HG02759 (cell line): Measurements from ENCODE around the gene KRT1.

Experiments used
- ATAC-seq: cut with Tn5 transposase; IDR thresholded peaks from one replicate; pipeline ENCODE4 v1.9.1; 2021; ENCODE audit warnings: mild to moderate bottlenecking, moderate library complexity; ENCODE audit not compliant: unreplicated experiment

The KRT1 gene

DNA sequence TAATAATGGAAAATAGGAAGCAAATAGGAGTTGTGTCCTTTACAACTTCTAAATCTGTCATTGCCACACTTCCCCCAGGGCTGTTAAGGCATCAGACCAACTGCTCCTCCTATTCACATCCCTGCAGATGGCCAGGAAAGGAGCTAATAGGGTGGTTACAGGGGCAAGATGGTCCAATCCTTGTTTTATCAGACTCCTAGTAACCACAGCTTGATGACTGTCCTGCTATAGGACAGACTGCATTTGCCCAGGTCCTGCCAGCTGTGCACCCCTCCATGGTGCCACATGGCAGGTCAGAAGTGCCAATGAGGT is 17.3 kb downstream of the KRT1 start:
- no peak for ATAC-seq

DNA sequence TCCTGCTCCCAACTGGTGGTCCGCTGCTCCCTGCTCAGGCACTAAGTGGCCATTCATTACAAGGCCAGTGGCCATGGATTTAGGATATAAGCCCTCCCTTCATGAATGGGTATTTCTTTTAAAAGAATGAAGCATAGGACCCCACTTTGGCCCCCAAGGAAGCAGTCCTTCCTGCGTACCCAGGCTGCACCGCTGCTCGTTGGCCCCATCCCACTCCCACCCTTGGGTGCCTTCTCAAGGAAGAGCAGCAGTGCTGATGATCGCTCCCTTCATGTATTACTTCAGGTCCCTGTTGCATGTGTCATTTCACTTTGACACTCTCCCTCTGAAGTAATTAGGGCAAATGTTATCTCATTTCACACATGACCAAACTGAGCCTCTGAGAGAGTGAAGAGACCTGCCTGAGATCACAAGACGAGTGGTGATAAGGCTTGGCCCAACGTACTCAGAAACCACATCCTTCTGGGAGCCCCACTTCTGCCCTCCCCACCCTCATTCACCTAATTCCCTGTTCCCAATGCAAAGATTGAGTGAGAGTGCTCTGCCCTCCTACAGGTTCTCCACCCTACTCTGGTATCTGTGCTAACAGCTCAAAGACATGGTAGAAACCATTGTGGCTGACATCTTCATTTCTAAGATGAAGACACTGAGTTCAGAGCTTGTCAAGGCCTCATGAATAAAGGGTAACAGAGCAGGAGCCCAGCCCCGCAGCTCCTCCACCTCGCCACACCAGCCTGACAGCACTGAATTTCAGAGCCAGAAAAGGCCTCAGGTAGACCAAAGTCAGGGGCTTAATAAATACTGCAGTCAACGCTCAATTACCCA is 17.9 kb downstream of the KRT1 start:
- no peak for ATAC-seq

DNA sequence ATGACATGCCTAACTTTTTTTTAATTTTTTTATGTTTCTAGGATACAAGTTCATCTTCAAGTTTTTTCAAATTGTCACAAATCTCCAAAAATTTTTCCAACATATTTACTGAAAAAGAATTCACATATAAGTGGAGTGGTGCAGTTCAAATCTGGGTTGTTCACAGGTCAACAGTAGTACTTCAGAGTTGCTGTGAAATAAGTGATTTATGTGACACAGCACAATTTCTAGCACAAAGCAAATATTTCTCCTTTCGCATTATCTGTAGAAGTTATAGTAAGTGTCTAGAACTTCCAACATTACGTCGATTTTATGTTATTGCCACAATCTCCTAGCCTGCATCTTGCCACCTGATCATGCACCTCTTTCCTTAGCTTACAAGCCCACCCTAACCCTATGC is 18.5 kb downstream of the KRT1 start:
- ATAC-seq: no peak

DNA sequence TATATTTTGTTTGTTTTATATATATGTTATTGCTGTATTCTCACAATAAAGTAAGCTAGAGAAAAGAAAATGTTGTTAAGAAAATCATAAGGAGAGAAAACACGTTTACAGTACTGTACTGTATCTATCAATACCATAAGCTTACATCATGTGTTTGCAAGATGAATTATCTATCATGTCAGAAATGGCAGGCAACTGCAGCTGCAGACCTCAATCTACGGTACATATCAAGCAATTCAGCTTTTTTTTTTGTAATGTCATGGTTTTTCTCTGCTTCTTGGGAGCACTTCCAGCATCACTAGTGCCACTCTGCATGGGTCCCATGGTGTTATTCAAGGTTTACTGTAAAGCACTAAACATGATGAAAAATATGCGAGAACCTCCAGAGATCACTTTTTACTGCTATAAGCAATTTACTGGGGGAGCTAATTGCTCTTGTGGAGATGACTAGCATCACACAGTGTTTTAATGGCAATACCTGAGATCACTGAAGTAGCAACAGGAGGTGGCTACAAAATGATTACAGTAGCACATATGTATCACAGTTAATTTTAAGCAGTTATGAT is 19.2 kb downstream of the KRT1 start:
- ATAC-seq: no peak

DNA sequence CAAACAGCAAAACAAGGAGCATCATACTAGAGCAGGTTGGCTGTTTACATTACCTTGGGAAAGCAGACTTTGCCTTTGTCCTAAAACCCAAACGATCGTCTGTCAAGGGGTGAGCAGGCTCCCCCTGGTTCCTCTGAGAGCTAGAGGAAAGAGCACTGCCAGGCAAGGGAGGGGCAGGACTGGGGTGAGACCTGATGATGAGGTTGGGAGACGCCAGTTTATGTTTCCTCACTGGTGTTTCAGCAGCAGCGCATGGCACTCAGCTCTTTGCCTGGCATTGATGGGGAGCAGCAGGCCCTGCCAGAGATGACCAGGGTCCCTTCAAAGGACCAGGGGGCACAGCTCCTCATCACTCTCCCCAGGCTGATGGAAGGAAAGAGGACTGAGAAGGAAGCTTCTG is 20.3 kb downstream of the KRT1 start:
- no peak for ATAC-seq

DNA sequence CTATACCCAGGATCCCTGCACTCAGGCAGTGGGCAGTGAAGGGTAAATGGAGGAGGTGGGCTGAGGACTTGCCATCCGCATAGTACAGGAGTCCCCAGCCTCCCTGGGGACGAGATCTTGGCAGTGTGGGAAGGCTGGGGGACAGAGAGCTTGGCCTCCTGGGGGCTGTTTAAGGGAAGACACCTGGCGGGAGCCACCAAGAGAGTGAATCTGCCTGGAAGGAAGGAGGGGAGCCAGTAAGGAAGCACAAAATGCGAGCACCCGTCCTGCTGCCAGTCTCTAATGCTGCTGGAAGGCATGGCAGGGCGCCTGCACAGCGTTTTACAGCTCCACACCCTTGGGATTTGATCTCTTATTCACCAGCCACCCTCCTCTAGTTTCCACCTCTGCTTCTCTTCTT is 20.8 kb downstream of the KRT1 start:
- ATAC-seq: no peak

DNA sequence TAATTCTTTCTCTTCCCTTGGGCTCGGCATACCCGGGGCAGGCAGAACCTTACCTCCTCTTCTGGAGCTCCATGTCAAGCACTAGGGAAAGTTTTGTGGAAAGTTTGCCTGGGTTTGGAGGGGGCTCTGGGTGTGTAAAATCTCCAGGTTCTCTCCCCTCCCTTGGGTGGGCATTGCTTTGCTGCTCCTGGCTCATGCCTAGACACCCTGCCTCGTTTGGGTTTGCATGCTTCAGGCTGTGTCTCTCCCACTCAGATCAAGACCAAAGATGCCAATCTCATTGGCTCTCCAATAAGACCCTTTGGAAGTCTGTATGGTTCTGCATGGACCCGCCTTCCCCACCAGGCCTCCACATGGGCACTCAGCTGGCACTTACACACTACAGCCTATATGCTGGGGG is 22.0 kb downstream of the KRT1 start:
- no peak for ATAC-seq

DNA sequence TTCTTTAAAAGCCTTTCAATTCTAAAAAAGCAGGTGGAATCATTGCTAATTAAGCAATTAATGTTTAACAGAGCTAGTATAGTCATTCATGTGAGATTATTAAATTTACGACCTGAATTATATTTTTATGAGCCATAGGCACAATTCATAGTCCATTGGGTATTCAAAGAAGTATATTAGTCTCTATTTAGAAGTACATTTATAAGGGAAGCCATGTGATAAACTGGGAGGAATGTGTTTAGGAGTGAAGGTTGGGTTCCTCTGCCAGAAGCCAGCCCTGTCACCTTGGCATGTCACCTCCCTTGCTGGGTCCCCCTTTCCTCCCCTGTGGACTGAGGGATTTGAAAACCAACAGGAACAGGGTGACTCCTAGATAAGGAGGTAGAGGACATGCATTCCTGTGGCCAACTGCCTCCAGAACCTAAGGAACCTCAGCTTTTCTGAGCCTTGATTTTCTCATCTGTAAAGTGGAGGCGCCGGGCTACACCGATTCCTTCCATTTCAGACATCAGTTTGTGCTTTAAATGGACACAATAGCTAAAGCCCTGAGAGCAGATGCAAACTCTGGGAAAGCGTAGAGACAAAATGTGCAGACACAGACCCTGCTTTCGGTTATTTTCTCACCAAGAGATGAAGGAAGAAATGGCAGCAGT is 22.8 kb downstream of the KRT1 start:
- ATAC-seq: no peak

DNA sequence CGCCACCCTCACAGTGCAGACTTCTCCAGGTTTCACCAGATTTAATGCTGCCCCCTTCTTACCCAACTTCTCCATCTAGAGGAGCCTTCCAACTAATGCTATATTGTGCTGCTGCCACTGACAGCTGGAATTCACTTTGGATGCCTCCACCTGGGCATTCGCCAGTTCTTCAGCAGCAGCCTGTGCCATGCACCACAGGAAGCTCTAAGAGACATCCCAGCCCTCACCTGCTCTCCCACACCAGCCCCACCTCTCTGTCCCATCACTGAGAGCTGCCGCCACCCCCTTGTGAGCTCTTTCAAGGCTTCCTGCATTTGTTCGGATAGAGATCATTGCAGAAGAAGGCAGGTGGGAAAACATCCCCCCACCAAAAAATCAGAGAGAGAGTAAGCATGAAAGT is 23.6 kb downstream of the KRT1 start:
- no peak for ATAC-seq

DNA sequence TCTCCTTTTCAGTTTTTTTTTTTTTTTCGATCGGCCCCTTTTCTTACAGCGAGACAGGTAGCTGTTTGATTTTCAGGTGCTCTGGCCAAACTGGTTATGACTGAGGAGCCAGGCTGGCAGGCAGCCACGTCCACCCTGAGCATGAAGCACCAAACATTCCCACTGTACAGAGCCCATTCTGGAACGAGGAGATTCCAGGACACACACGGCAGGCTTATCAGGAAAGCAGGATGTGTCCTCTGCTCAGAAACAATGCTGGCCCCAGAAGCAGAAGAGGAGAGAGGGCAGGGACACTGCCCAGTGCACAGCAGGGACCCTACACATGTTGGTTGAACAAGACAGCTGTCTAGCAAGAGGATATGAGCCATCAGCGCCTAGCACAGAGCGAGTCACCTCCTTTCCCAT is 24.5 kb downstream of the KRT1 start:
- no peak for ATAC-seq

DNA sequence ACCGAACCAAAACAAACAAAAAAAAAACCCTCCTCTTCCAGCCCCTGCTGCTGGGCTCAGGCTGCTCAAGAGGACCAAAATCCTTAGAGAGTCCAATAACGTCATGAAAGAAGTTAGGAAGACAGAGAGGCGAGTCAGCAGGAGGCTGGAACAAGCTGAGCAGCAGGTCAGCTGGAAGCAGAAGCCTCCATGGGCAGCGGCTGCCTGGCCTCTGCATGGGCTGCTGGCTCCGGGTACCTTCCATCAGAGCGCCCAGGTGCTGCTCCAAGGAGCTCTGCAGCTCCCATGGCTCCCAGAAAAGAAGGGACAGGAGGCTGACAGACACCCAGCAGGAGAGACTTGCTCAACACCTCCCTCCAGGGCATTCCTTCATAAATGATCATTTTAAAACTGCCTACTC is 25.0 kb downstream of the KRT1 start:
- ATAC-seq: no peak

DNA sequence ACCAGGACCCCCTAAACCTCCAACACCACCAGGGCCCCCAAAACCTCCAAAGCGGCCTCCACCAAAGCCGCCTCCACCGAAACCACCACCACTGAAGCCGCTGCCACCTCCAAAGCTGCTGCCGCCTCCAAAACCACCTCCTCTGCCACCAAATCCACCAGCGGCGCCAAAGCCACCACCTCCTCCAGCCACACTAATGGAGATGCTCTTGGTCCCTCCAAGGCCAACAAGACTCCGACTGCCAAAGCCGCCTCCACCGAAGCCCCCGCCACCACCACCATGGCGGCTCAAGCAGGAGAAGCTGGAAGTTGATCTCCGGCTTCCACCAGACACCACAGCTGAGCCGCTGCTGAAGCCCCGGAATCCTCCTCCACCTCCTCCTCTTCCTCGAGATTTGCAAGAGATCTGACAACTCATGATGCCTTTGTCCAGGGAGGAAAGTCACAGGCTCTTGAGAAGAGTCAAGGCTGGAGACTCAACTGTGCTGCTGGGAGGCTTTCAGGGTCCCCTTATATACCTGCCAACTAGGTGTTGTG is 28.4 kb downstream of the KRT1 start, which contains the start of gene KRT2:
KRT2 (minus strand) TSS at position 486 of the 536 bp plus-strand sequence; CDS start at position 417, 69 bp downstream.
- ATAC-seq: no peak

DNA sequence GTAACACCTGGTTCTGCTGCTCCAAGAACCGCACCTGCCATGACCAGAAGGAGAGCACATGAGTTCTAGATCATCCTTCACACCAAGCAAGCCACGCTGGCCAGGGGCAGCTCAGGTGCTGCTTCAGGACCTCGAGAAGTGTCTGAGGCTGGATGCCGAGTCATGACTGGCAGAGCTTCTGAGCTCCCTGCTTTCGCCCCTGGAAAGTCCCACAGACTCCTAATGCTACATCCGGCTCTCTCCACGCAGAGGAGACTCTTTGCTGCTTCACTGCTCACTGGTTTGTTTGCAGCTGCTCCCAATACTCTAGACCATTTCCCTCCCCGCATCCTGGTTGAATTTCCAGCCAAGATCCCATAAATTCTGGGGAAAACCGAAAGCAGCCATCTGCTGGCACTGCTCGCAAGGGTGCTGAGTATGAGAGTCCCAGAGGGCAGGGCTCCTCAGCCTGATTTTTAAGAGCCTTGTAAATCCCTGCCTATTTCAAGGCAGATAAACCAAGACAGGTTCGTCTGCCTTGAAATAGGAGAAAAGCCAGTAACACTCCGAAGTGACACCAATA is 29.6 kb downstream of the KRT1 start:
- no peak for ATAC-seq

DNA sequence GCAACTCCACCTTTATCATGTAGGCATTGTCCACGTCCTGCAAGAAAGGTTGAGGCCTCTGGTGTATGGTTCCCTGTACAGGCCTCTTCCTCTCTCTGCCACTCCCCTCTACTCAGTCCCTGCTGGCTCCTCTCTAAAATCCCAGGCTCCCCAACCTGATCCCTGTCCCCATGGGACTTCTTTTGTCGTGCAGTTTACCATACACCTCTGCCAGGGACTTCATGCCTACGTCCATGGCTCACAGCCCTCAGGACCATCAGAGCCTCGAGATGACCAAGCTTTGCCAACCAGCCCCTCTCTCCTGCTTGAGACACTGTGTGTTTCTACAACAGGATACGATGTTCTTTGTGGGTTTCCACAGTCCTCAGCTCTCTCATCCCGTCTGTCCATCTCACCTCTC is 31.1 kb downstream of the KRT1 start:
- ATAC-seq: no peak

DNA sequence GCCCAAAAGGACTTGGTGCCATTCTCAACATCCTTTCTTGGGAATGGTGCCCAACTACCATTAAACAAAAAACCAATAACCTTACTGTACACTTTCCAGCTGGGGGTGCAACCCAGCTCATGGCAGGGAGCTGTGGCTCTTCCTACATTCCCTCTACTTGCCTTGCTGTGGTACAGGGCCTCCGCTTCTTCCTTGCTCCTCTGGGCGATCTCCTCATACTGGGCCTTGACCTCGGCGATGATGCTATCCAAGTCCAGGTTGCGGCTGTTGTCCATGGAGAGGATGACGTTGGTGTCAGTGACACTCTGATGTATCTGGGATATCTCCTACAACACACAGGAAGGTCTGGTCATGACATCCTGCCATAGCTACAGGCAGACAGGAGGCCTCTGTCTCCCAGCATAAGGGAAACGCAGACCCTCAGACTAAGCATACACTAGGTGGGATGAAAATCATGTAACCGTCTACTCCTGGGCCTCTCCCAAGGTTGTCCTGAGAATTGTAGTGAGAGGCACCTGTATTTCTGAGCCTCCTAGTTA is 32.1 kb downstream of the KRT1 start:
- no peak for ATAC-seq

DNA sequence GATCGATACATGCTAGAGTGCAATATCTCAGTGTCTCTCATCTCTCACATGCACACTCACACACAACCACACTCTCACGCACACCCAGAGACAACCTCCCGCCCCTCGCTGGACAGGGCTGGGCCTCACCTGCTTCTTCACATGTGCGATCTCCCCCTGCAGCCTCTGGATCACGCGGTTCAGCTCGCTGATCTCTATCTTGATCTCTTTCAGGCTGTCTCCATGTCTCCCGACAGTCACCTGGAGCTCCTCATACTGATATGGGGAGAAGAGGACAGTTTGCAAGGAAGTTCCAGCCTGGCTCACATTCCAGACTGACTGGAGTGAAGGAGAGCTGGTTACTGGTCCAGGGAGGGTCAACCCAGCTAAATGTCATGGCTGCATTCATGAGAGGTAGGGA is 32.6 kb downstream of the KRT1 start:
- no peak for ATAC-seq

DNA sequence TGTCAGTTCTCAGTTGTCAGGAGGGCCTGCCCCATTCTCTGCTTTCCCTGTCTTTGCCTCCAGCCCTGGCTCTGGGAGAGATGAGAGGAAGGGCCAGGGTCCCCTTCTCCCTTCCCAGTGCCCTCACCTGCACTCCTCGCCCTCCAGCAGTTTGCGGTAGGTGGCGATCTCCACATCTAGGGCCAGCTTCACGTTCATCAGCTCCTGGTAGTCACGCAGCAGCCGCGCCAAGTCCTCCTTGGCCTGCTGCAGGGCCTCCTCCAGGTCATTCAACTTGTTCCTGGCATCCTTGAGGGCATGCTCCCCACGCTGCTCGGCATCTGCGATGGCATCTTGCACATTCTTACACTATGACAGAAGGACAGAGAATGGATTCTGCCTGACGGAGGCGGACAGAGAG is 33.6 kb downstream of the KRT1 start:
- ATAC-seq: no peak

DNA sequence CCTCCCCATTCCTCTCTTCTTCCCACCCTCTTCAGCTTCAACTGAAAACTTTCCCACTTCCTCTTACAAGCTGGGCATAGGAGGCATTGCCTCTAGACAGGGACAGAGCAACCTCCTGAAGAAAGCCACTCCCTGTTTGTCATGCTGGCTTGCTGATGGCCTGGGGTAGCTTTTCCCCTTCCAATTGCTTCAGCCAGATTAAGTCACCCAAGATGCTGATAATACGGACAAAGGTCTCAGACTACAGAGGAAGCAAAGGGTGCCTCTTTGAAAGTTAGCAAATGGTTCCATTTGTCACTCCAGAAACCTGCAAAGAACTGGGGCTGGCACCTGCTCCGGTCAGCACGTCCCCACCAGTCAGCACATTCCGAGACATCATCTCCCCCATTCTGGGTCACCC is 34.2 kb downstream of the KRT1 start:
- no peak for ATAC-seq

DNA sequence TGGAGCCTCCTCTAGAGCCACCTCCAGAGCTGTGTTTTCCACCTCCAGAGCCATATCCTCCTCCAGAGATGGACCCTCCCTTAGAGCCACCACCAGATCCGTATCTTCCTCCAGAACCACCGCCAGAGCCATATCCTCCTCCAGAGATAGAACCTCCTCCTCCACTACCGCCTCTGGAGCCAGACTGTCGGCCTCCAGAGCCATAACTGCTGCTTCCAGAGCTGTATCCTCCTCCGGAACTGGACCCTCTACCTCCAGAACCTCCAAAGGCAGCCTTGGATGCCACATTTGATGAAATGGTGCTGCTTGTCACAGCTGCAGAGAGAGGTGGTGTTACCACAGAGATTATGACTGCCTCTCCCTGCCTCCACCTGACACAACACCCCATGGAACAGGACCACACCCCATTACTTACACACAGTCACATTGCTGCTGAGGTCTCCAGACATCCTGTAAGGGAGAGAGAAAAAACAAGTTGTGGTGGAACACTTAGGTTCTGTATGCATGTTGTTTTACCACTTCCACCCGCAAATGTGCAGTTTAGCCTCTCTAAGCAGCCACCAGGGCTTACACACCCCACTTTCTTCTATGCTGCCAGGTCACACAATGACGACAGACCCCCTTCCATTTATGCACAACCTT is 35.0 kb downstream of the KRT1 start:
- ATAC-seq: no peak

DNA sequence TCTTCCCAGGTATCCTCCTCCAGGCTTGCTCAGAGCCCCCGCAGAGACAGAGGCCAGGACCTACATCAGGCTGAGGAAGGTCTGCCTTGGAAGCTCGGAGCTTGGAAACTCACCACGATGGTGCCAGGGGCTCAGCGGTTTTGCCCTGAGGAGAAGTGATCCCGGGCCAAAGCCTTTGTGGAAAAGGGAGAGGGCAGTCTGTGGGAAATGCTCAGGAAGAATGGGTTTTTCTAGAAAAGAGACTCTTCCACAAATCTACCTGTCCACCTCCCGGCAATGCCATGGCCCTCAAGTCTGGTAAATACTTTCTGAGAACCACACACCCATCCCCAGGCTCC is 36.2 kb downstream of the KRT1 start:
- ATAC-seq: no peak
